NAMALWA (cell line): ENCODE data around the gene SYVN1.

ENCODE experiments used
- DNase-seq: peaks from one replicate; pipeline ENCODE4 v3.0.0-alpha.2; 2015; ENCODE audit warnings: low spot score

SYVN1 gene

DNA sequence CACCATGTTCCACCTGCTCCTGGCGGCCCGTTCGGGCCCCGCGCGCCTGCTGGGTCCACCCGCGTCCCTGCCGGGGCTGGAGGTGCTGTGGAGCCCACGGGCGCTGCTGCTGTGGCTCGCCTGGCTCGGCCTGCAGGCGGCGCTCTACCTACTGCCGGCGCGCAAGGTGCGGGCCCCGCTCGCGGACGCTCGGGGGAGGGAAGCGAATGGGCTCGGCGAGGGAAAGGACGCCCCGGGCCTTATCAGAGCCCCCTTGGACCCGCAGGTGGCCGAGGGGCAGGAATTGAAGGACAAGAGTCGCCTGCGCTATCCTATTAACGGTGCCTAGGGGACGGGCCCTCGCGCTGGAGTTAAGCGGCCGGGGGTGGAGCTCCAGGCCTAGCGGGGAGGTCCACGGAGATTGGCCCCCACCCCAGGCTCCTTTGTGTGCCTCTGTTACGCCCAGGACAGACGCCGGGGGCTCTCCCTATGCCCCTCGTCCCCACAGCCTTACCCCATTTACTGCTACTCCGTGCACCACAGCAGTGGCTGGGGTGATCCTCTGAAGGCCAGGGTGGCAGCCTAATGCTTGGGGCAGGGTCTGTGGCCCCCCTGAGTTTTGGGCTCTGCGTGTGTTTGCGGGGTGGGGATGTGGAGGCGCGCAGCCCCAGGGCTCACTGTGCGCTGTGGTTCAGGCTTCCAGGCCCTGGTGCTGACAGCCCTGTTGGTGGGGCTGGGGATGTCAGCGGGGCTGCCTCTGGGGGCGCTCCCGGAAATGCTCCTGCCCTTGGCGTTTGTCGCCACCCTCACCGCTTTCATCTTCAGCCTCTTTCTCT, 21.6 kb downstream of the SYVN1 start:
- DNase-seq, result peak; percentile 76

GRCh38 chr11:65111744-65112545, 22.4 kb downstream of the SYVN1 start, which contains the start of gene TM7SF2:
Gene TM7SF2 (plus strand): TSS chr11:65111872. CDS start chr11:65112016, 144 bp downstream.
- peak; percentile 97 for DNase-seq

- DNase-seq, result no peak
These were observed 23.1 kb downstream of the SYVN1 start for GRCh38 chr11:65111159-65111743.

DNA sequence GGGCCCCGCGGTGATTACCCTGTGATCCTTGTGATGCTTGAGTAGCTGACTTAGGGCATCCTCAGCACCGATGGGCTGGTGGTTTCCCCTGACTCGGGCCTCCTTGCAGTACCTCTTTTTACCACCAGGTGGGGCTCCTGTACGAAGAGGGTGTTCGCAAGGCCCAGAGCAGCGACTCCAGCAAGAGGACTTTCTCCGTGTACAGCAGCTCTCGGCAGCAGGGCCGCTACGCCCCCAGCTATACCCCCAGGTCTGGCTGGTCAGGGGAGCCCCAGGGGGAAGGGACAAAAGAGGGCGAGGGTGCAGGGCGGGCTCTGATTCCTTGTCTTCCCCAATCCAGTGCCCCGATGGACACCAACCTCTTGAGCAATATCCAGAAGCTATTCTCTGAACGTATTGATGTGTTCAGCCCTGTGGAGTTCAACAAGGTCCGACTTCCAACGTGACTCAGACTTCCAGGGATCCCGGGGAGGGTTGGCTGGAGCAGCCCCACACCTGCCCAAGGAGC, 23.9 kb downstream of the SYVN1 start:
- peak; percentile 95 for DNase-seq

DNA sequence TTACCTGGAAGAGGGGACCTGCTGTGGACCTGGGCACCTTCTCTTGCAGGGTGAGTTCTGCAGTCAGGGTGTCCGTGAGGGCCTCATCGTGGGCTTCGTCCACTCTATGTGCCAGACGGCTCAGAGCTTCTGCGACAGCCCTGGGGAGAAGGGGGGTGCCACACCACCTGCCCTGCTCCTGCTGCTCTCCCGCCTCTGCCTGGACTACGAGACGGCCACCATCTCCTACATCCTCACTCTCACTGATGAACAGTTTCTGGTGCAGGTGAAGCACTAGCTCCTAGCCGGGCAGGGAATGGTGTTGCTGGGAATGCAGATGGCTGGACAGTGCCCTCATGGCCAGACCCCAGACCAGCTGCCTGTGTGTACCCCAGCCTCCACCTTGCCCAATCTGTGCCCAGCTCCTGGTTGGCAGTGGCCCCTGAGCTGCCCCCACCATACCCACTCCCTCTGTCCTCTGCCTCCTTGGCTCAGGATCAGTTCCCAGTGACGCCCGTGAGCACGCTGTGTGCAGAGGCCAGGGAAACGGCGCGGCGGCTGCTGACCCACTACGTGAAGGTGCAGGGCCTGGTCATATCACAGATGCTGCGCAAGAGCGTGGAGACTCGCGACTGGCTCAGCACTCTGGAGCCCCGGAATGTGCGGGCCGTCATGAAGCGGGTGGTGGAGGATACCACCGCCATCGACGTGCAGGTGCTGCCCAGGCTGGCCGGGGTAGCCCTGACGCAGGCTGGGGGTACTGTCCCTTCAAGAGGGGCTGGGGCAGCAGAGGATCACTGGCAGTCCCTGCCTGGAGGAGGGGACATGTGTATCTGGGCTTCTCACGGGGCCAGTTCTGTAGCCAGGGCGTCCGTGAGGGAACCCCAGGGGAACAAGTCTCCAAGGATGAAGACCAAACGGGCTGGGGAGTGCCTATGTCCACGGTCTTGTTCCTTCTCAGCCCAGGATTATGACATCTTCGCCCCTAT, 24.8 kb downstream of the SYVN1 start:
- DNase-seq, result no peak

DNA sequence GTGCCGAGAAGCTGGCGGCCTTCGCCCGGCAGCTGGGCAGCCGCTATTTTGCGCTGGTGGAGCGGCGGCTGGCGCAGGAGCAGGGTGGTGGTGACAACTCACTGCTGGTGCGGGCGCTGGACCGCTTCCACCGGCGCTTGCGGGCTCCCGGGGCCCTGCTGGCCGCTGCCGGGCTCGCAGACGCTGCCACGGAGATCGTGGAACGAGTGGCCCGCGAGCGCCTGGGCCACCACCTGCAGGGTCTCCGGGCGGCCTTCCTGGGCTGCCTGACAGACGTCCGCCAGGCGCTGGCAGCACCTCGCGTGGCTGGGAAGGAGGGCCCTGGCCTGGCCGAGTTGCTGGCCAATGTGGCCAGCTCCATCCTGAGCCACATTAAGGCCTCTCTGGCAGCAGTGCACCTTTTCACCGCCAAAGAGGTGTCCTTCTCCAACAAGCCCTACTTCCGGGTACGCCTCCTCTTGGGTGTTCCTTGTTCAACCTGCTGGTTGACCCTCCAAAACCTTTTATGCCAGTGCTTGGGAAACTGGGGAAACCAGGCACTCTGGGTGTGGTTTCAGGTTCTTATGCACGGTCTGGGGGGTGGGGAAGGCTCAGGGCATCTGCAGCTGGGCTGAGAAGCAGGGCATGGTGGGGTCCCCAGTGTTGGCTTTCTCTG, 25.7 kb downstream of the SYVN1 start:
- DNase-seq, result no peak

- no peak for DNase-seq
These were observed 26.4 kb downstream of the SYVN1 start for GRCh38 chr11:65107751-65108468.

DNA sequence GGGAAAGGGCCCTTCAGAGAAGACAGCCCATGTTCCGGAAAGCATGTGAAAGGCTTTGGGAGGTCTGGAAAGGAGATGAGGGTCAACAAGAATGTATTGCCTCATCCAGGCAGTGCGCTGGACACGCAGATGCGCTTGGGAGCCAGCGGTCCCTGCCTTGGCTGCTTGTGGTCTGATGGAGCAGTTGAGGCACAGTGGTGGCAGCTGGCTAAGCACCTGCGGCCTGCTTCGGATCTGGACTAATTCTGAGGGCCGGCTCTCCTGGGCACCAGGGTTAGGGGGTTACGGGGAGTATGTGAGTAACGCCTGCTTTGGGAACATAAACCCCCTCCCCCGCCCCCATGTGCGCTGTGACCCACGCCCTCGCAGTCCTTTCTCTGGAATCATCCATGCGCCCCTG, 27.2 kb downstream of the SYVN1 start:
- no peak for DNase-seq

- DNase-seq, result no peak
These were observed 29.7 kb downstream of the SYVN1 start for GRCh38 chr11:65104628-65105027.

DNA sequence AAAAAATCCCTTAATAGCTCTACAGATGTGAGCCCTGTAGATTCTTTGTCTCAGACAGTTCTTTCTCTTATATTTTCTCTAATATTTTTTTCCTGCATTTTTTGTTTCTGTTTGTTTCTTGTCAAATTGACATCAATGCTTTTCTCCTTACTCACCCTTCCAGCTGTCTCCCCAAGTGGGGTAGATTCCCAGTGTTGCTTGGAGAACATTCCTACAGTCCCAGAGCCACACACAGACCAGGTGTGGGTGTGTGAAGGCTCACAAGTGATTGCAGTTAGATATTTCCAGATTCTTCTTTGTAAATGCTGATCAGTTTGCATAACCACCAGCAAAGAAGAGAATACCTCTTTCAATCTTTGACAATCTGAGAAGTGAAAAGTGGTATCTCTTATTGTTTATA, 30.8 kb downstream of the SYVN1 start:
- no peak for DNase-seq

GRCh38 chr11:65102142-65103095, 31.9 kb downstream of the SYVN1 start:
- DNase-seq, result no peak

DNA sequence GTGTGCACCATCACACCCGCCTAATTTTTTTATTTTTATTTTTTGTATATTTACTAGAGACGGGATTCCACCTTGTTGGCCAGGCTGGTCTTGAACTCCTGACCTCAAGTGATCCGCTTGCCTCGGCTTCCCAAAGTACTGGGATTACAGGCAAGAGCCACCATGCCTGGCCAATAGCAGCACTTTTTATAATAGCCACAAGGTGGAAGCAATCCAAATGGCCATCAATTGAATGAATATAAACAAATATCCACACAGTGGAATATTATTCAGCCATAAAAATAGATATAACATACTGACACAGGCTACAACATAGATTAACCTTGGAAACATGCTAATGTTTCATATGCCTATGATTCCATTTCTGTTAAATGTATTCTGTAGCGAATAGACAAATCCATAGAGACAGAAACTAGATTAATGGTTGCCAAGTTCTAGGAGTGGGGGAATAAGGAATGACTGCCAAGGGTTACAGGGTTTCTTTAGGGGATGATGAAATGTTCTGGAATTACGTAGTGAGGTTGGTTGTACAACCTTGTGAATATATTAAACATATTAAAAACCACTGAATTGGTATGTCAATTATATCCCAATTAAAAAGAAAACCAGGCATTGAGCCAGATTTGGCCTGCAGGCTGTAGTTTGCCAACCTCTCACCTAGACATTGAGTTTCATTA, 33.5 kb downstream of the SYVN1 start:
- DNase-seq, result no peak

GRCh38 chr11:65096926-65097325, 37.4 kb downstream of the SYVN1 start:
- DNase-seq, result no peak

DNA sequence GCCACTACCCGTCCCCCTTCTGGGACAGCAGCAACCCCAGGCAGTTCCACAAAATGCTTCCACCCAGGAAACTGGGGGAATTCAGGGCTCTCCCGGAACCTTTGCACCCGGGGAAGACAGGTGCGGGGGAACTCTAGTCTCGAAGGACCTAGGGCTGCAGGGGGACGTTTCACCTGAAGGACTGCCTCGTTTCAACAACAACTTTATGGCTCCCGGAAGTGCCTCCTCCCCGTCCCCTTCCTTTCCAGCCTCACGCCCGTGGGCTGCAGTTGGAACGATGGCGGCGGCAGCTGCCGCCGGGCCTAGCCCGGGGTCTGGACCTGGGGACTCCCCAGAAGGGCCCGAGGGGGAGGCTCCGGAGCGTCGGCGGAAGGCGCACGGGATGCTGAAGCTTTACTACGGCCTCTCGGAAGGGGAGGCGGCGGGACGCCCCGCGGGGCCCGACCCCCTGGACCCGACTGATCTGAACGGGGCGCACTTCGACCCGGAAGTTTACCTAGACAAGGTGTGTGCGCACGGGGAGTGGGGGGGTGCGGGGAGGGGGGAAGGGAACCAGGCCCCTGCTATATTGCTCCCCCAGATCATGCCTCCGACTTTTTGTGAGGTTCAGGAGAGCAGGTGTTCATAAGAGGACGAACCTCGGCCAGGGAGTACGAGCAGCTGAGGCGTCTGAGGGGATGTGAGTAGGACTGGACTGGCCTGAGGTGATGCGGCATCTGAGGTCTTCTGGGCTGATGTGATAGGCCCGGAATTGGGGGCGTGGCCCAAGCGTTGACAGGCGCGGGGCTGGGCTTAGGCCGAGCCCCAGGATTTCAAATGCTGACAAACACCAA, 38.1 kb downstream of the SYVN1 start, which contains the start of gene VPS51:
TSS of gene VPS51 (plus strand) at position 241 of the 833 bp plus-strand sequence. CDS start at position 278, 37 bp downstream.
- peak; percentile 94 for DNase-seq

DNA sequence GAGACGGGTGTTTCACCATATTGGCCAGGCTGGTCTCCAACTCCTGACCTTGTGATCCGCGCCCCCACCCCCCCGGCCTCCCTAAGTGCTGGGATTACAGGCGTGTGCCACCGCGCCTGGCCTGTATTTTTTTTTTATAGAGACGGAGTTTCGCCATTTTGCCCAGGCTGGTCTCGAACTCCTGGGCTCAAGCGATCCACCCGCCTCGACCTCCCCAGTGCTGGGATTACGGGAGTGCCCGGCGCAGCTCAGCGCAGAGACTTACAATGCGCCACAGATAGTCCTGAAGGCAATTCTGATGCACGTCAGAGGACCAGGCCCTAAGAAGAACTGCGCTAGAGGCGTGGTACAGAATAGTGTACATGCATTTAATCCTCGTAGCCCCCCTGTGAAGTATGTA, 38.9 kb downstream of the SYVN1 start:
- DNase-seq, result no peak

DNA sequence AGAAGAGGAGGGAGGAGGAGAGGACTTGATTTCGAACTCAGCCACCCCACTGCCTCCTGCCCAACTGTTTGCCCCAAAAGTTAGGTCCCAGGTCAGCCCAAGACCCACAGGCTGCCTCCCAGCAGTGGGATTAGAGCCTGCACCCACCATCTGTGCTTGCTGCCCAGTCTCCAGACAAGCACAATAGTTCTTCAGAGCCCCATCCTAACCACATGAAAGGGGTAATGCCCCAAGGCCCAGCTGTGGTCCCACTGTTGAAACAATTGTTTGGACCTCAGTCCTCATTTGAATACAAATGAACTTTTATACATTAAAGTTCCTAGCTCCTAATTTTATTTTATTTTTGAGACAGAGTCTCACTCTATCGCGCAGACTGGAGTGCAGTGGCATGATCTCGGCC, 43.7 kb downstream of the SYVN1 start:
- no peak for DNase-seq

DNA sequence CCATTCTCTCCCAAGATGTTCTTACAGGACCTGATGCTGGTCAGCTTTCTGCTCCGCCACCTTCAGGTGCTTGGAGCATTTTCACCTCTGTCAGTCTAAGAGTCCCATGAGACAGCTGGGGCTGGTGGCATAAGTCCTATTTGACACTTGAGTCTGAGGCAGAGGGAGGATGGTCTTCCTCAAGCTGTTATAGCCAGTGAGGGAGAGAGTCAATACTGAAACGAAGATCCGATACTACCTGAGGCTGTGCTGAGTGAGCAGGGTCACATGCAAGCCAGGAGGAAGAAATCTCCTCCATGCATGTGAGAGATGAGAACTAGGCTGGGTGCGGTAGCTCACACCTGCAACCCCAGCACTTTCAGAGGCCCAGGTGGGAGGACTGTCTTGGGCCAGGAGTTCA, 44.7 kb downstream of the SYVN1 start:
- DNase-seq, result no peak
